Inferior parietal cortex (tissue), 1 donor: ENCODE data around the gene SPATA31A3.
"Not testable (repeated sequence)": the region's sequence is repeated elsewhere in the genome, so short reads cannot be mapped to it uniquely, and the experiment has no call there.

Experiments used
- DNase-seq: peaks from one replicate; pipeline ENCODE4 v3.0.0-alpha.2; 2016; ENCODE audit errors: extremely low spot score

SPATA31A3 gene

DNA sequence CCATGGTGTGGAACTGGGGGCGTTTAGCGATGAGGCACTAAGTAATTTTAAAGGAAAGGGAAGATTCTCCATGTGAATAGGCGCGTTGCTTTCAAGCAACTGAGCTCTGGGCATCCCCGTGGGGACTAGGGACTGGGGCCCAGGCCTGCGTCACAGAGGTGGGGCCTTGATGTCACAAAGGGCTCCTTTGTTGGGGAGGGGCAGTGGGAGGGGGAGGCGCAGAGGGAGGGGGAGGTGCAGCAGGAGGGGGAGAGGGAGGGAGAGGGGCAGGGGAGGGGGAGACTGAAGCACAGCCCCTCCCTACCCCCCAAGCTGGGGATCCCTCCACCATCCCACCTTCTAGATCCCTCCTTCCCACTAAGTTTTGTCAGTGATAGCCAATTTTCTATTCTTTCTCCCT is at the start of gene SPATA31A3:
Gene SPATA31A3, minus strand, starts transcription at position 101 of the 400 bp plus-strand sequence. Its CDS starts 29 bp downstream, at position 72.
- DNase-seq, result not testable (repeated sequence)

DNA sequence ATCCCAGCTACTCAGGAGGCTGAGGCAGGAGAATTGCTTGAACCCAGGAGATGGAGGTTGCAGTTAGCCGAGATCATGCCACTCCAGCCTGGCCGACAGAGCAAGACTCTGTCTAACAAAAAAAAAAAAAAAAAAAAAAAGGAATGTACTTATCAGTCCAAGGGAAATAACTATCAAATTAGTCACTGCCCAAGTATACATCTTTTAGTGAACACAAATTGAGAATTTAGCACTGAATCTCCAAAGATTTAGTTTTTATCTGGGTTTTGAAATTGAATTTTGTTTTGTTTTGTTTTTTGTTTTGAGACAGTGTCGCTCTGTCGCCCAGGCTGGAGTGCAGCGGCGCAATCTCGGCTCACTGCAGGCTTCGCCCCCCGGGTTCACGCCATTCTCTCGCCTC is 39.8 kb downstream of the SPATA31A3 start:
- not testable (repeated sequence) for DNase-seq

DNA sequence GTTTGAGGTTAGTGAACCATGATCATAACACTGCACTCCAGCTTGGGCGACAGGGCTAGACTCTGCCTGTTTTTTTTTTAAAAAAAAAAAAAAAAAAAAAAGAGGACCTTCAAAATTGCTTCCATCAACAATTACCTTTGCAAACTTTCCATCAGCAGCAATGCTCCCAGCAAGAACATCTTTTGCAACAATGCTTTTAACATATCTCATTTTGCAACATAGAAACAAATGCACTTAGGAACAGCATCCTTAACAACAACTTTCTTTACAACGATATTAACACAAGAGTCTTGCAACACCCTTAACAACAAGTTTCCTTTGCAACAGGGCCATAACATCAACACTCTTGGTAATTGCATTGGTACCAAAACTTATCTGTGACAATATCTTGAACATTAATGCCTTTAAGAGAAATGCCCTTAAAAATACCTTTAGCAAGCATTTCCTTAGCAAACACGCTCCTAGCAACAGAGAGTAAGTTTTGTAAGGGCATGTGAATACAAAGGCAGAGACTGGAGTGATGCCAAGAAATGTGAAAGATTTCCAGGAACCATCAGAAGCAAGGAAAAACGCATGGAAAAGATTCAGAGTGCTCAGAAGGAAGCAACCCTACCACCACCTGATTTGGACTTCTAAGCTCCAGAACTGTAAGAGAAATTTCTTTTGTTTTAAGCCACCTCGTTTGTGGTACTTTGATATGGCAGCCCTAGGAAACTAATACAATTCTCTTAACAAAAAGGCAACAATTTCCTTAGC is 49.8 kb downstream of the SPATA31A3 start:
- DNase-seq, result not testable (repeated sequence)

DNA sequence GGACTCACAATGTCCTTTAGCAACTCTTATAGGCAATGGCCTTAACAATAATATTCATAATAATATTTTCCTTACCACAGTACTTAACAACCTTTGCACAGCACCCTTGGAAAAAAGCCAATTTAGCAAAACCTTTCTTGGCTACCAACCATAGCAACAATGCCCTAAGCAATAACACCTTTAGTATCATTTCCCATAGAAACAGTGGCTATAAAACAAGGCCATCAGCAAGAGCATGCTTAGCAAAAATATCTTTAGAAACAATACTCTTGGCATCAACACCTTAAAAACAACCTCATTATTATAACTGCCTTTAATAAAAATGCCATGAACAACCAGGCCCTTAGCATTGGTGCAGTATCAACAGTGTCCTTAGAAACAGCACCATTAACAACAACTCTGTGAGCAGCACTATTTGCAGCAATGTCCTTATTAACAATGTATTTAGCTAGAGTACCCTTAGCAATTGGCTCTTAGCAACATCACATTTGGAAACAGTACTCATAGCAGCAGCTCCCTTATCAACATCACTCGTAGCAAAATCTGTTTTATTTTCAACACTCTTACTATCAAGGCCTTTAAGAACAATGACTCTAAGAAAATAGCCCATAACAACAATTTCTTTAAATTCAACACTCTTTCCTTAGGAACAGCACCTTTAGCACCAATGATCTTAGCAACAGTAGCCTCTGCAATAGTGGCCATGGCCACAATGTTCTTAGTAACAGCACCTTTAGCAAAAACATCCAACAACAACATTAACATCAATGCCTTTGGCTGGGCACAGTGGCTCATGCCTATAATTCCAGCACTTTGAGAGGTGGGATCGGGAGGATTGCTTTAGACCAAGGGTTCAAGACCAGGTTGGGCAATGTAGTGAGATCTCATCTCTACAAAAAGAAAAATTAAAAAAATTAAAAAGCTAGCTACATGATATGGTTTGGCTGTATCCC is 52.2 kb downstream of the SPATA31A3 start:
- DNase-seq, result not testable (repeated sequence)

DNA sequence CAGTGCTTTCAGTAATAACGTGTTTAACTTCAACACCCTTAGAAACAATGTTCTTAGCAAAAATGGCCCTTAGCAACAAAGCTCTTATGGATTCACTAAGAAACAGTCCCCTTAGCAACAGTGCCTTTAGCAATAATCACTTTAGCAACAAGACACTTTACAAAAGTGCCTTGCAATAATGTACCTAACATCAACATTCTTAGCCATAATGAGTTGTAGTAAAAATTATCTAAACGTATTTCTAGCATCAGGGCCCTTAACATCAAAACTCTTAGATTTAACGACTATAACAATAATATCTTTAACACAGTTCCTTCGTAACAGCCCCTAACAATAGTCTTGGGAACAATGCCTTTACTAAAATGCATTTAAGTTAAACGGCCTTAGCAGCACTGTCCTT is 54.0 kb downstream of the SPATA31A3 start:
- DNase-seq, result peak; percentile 1

DNA sequence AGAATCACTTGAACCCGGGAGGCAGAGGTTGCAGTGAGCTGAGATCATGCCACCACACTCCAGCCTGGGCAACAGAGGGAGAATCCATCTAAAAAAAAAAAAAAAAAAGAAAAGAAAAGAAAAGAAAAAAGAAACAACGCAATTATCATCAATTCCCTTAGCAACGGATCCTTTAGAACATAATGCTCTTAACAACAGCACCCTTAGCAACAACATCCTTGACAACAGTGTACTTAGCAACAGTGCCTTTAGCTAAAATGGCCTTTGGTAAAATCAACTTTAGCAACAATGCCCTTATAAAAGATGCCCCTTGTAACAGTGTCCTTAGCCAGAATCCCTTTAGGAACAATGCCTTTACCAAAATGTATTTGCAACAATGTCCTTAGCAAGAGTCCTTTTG is 54.7 kb downstream of the SPATA31A3 start:
- DNase-seq, result not testable (repeated sequence)
